ENCODE data around the gene NTNG2. TPM values are rescaled to one million over a fixed set of nuclear protein-coding genes. Genes with fewer than 3 reads are reported as not detected.

NTNG2 gene
- total RNA-seq, 1 donor from 2014 or later = 2.4 TPM

GRCh38 chr9:132218208-132218607 is 56.4 kb downstream of the NTNG2 start:
- Mint-ChIP-seq H3K4me1 (ENCODE audit: low read depth) (no peaks in the 10 kb centered on the region), H3K4me3 (ENCODE audit: low read depth) (no peak overlapping the region), H3K9me3 (ENCODE audit: low read depth) (no peaks in the 10 kb centered on the region), H3K27me3 (peaks cover 18% of the 10 kb centered on the region), H3K36me3 (ENCODE audit: insufficient read depth) (no peaks in the 10 kb centered on the region), H3K27ac (no peak overlapping the region)
- DNase-seq (ENCODE audit: low spot score, unreplicated experiment) = no peak
- no peak for TF ChIP-seq CTCF (IDR thresholded peaks at IDR 0.05; ENCODE audit: unreplicated experiment)

GRCh38 chr9:132221941-132222340 is 60.1 kb downstream of the NTNG2 start:
- Mint-ChIP-seq H3K36me3 (ENCODE audit: insufficient read depth) (no peaks in the 10 kb centered on the region), H3K27me3 (peaks cover 25% of the 10 kb centered on the region), H3K4me3 (ENCODE audit: low read depth) (no peak overlapping the region)

GRCh38 chr9:132224645-132225044 is 62.8 kb downstream of the NTNG2 start:
- Mint-ChIP-seq H3K4me1 (ENCODE audit: low read depth) (no peaks in the 10 kb centered on the region), H3K9me3 (ENCODE audit: low read depth) (no peaks in the 10 kb centered on the region), H3K27ac (no peak overlapping the region), H3K4me3 (ENCODE audit: low read depth) (no peak overlapping the region), H3K27me3 (peaks cover 24% of the 10 kb centered on the region), H3K36me3 (ENCODE audit: insufficient read depth) (no peaks in the 10 kb centered on the region)
- TF ChIP-seq CTCF (IDR thresholded peaks at IDR 0.05; ENCODE audit: unreplicated experiment) = no peak
- DNase-seq (ENCODE audit: low spot score, unreplicated experiment) = no peak

More at GRCh38 chr9:132221941-132222340, 60.1 kb downstream of the NTNG2 start:
- H3K27ac Mint-ChIP-seq = no peak overlapping the region
- no peaks in the 10 kb centered on the region for H3K9me3 Mint-ChIP-seq (ENCODE audit: low read depth)
- TF ChIP-seq CTCF (IDR thresholded peaks at IDR 0.05; ENCODE audit: unreplicated experiment) = no peak
- no peak for DNase-seq (ENCODE audit: low spot score, unreplicated experiment)
- no peaks in the 10 kb centered on the region for H3K4me1 Mint-ChIP-seq (ENCODE audit: low read depth)

GRCh38 chr9:132226571-132227430 is 64.9 kb downstream of the NTNG2 start:
- TF ChIP-seq CTCF (IDR thresholded peaks at IDR 0.05; ENCODE audit: unreplicated experiment) = no peak
- DNase-seq (ENCODE audit: low spot score, unreplicated experiment) = no peak
- Mint-ChIP-seq H3K27me3 (peaks cover 21% of the 10 kb centered on the region), H3K27ac (no peak overlapping the region), H3K4me1 (ENCODE audit: low read depth) (no peaks in the 10 kb centered on the region), H3K36me3 (ENCODE audit: insufficient read depth) (no peaks in the 10 kb centered on the region), H3K9me3 (ENCODE audit: low read depth) (no peaks in the 10 kb centered on the region), H3K4me3 (ENCODE audit: low read depth) (no peak overlapping the region)

- no peak for DNase-seq (ENCODE audit: low spot score, unreplicated experiment)
- no peaks in the 10 kb centered on the region for H3K4me1 Mint-ChIP-seq (ENCODE audit: low read depth)
- H3K9me3 Mint-ChIP-seq (ENCODE audit: low read depth) = no peaks in the 10 kb centered on the region
- H3K27ac Mint-ChIP-seq = no peak overlapping the region
- no peak for TF ChIP-seq CTCF (IDR thresholded peaks at IDR 0.05; ENCODE audit: unreplicated experiment)
- H3K36me3 Mint-ChIP-seq (ENCODE audit: insufficient read depth) = no peaks in the 10 kb centered on the region
- no peak overlapping the region for H3K4me3 Mint-ChIP-seq (ENCODE audit: low read depth)
- peaks cover 16% of the 10 kb centered on the region for H3K27me3 Mint-ChIP-seq
Measured at GRCh38 chr9:132228062-132228461, 66.2 kb downstream of the NTNG2 start.
